ENCODE results near the gene PARD3.

- TF ChIP-seq CTCF (IDR thresholded peaks at IDR 0.05) (no peak), POLR2A (IDR thresholded peaks at IDR 0.05) (no peak)
Measured at GRCh38 chr10:34397324-34397723, 417.8 kb downstream of the PARD3 start.
